ENCODE results near the gene LYPD6B. TPM values are rescaled to one million over a fixed set of nuclear protein-coding genes. Genes with fewer than 3 reads are reported as not detected.

Gene LYPD6B
- total and polyA plus RNA-seq, 4 donors, result 0.13 to 0.59 (median 0.14) TPM

- Histone ChIP-seq H3K27me3 (ENCODE audit: control insufficient read depth in 4 of 4, insufficient read depth in 4 of 4, low read length in 3 of 4) (peaks cover 0 to 3% (median 0%) of the 10 kb centered on the region in 4 donors), H3K36me3 (ENCODE audit: control insufficient read depth in 4 of 4, insufficient read depth in 3 of 4, low read depth in 1 of 4, low read length in 3 of 4) (no peaks in the 10 kb centered on the region), H3K27ac (ENCODE audit: low read depth in 1 of 2, low read length in 2 of 2) (no peak overlapping the region), H3K9ac (ENCODE audit: low read depth in 1 of 2, low read length in 2 of 2) (no peak overlapping the region), H3K4me1 (ENCODE audit: control insufficient read depth in 4 of 4, insufficient read depth in 4 of 4, low read length in 3 of 4) (no peaks in the 10 kb centered on the region), H3K9me3 (ENCODE audit: control insufficient read depth in 4 of 4, low read length in 3 of 4) (no peaks in the 10 kb centered on the region), H3K4me3 (ENCODE audit: low read depth in 1 of 3, low read length in 3 of 3) (no peak overlapping the region)
- 66% methylated on average over 9 of the region's 9 CpGs for WGBS
- DNase-seq (ENCODE audit: low spot score), result no peak
- TF ChIP-seq HNF4A (conservative IDR thresholded peaks at IDR 0.05) (no peak), FOXA1 (IDR thresholded peaks at IDR 0.05) (no peak), CTCF (IDR thresholded peaks at IDR 0.05; ENCODE audit: low read depth, low read length, missing input control) (no peak), NR2F2 (IDR thresholded peaks at IDR 0.05) (no peak), JUND (IDR thresholded peaks at IDR 0.05) (no peak), REST (IDR thresholded peaks at IDR 0.05) (no peak), GABPA (IDR thresholded peaks at IDR 0.05 in 1 of 2, conservative IDR thresholded peaks at IDR 0.05 in 1 of 2) (no peak), RXRA (IDR thresholded peaks at IDR 0.05) (no peak), EGR1 (IDR thresholded peaks at IDR 0.05; ENCODE audit: low read depth in 2 of 2) (no peak)
Observed at GRCh38 chr2:149221002-149221401, 182.5 kb downstream of the LYPD6B start.

GRCh38 chr2:149221898-149222297, 183.4 kb downstream of the LYPD6B start:
- TF ChIP-seq RXRA (IDR thresholded peaks at IDR 0.05) (no peak), GABPA (IDR thresholded peaks at IDR 0.05 in 1 of 2, conservative IDR thresholded peaks at IDR 0.05 in 1 of 2) (no peak), FOXA1 (IDR thresholded peaks at IDR 0.05) (no peak), HNF4G (IDR thresholded peaks at IDR 0.05) (no peak), TAF1 (conservative IDR thresholded peaks at IDR 0.05) (no peak), ATF3 (IDR thresholded peaks at IDR 0.05) (no peak), MAX (IDR thresholded peaks at IDR 0.05) (no peak), NR2F2 (IDR thresholded peaks at IDR 0.05) (no peak), CTCF (IDR thresholded peaks at IDR 0.05; ENCODE audit: low read depth, low read length, missing input control) (no peak), SP1 (IDR thresholded peaks at IDR 0.05) (no peak), RAD21 (IDR thresholded peaks at IDR 0.05) (no peak), ZBTB33 (IDR thresholded peaks at IDR 0.05) (no peak), JUND (IDR thresholded peaks at IDR 0.05) (no peak)
- no peak overlapping the region for H3K4me3 ChIP-seq (ENCODE audit: low read depth in 1 of 3, low read length in 3 of 3)
- no peak overlapping the region for H3K9ac ChIP-seq (ENCODE audit: low read depth in 1 of 2, low read length in 2 of 2)
- no peak for DNase-seq (ENCODE audit: low spot score)
- no peaks in the 10 kb centered on the region for H3K9me3 ChIP-seq (ENCODE audit: control insufficient read depth in 4 of 4, low read length in 3 of 4)
- no peak overlapping the region for H3K27ac ChIP-seq (ENCODE audit: low read depth in 1 of 2, low read length in 2 of 2)
- peaks cover 0 to 3% (median 0%) of the 10 kb centered on the region in 4 donors for H3K27me3 ChIP-seq (ENCODE audit: control insufficient read depth in 4 of 4, insufficient read depth in 4 of 4, low read length in 3 of 4)
- 44% methylated on average over 9 of the region's 9 CpGs for WGBS
- peaks cover 0 to 2% (median 0%) of the 10 kb centered on the region in 4 donors for H3K4me1 ChIP-seq (ENCODE audit: control insufficient read depth in 4 of 4, insufficient read depth in 4 of 4, low read length in 3 of 4)
- H3K36me3 ChIP-seq (ENCODE audit: control insufficient read depth in 4 of 4, insufficient read depth in 3 of 4, low read depth in 1 of 4, low read length in 3 of 4), result no peaks in the 10 kb centered on the region
